H9 (cell line): Measurements from ENCODE around the gene ARMH3. TPM values are rescaled to one million over a fixed set of nuclear protein-coding genes. Genes with fewer than 3 reads are reported as not detected.

Experiments used
- DNase-seq: peaks from one replicate; pipeline ENCODE4 v3.0.0-alpha.2; 2017
- H2AFZ ChIP-seq: one replicate; pipeline ENCODE4 v1.6.1; 2013; ENCODE audit warnings: mild to moderate bottlenecking, low read length, control low read depth, moderate library complexity
- H2AK5ac ChIP-seq: 2 replicates; pipeline ENCODE4 v1.6.1; 2013; ENCODE audit warnings: low read length, control low read depth, mixed read lengths; ENCODE audit not compliant: insufficient read length
- H2BK120ac ChIP-seq: one replicate; pipeline ENCODE4 v1.6.1; 2013; ENCODE audit warnings: low read depth, mild to moderate bottlenecking, low read length, control low read depth, inconsistent platforms; ENCODE audit not compliant: poor library complexity, severe bottlenecking
- H2BK12ac ChIP-seq: 2 replicates; pipeline ENCODE4 v1.6.1; 2013; ENCODE audit warnings: low read length, control low read depth, mixed read lengths, low read depth; ENCODE audit not compliant: insufficient read length
- H2BK15ac ChIP-seq: 2 replicates; pipeline ENCODE4 v1.6.1; 2013; ENCODE audit warnings: low read depth, low read length, control low read depth
- H2BK20ac ChIP-seq: one replicate; pipeline ENCODE4 v1.6.1; 2013; ENCODE audit warnings: low read depth, mild to moderate bottlenecking, low read length, control low read depth, inconsistent platforms; ENCODE audit not compliant: poor library complexity, severe bottlenecking
- H2BK5ac ChIP-seq: 2 replicates; pipeline ENCODE4 v1.6.1; 2013; ENCODE audit warnings: low read length, control low read depth, mixed read lengths; ENCODE audit not compliant: insufficient read length
- H3K14ac ChIP-seq: 2 replicates; pipeline ENCODE4 v1.6.1; 2013; ENCODE audit warnings: low read length, control low read depth; ENCODE audit not compliant: insufficient read depth
- H3K18ac ChIP-seq: 2 replicates; pipeline ENCODE4 v1.6.1; 2013; ENCODE audit warnings: low read depth, mild to moderate bottlenecking, mixed read lengths, low read length, control low read depth; ENCODE audit not compliant: insufficient read length
- H3K23ac ChIP-seq: 2 replicates; pipeline ENCODE4 v1.6.1; 2013; ENCODE audit warnings: low read length, control low read depth, mixed read lengths, low read depth; ENCODE audit not compliant: insufficient read length
- H3K23me2 ChIP-seq: 2 replicates; pipeline ENCODE4 v1.6.1; 2013; ENCODE audit warnings: low read depth, mild to moderate bottlenecking, mixed read lengths, low read length, control low read depth; ENCODE audit not compliant: insufficient read length, poor library complexity, severe bottlenecking
- H3K27ac ChIP-seq: 2 replicates; pipeline ENCODE4 v1.5.1; 2013; ENCODE audit warnings: low read length, control low read depth, mixed read lengths, low read depth; ENCODE audit not compliant: insufficient read length
- H3K27me3 ChIP-seq: 2 replicates; pipeline ENCODE4 v1.6.1; 2013; ENCODE audit warnings: low read length, control low read depth, inconsistent platforms; ENCODE audit not compliant: insufficient read depth
- H3K4ac ChIP-seq: 2 replicates; pipeline ENCODE4 v1.6.1; 2013; ENCODE audit warnings: low read depth, mild to moderate bottlenecking, control low read depth, inconsistent platforms, low read length, moderate library complexity
- H3K4me1 ChIP-seq: 2 replicates; pipeline ENCODE4 v1.6.1; 2013; ENCODE audit warnings: low read length, control low read depth, inconsistent platforms; ENCODE audit not compliant: insufficient read depth
- H3K4me2 ChIP-seq: 2 replicates; pipeline ENCODE4 v1.6.1; 2013; ENCODE audit warnings: low read length, control low read depth, mixed read lengths; ENCODE audit not compliant: insufficient read length, insufficient read depth
- H3K56ac ChIP-seq: 2 replicates; pipeline ENCODE4 v1.6.1; 2013; ENCODE audit warnings: low read depth, mild to moderate bottlenecking, mixed read lengths, low read length, control low read depth; ENCODE audit not compliant: insufficient read length
- H3K79me1 ChIP-seq: 2 replicates; pipeline ENCODE4 v1.6.1; 2013; ENCODE audit warnings: low read depth, mild to moderate bottlenecking, moderate library complexity, low read length, control low read depth, inconsistent platforms; ENCODE audit not compliant: insufficient read depth, poor library complexity, severe bottlenecking
- H3K79me2 ChIP-seq: 2 replicates; pipeline ENCODE4 v1.6.1; 2013; ENCODE audit warnings: low read length, control low read depth, inconsistent platforms; ENCODE audit not compliant: insufficient read depth
- H3K9ac ChIP-seq: 2 replicates; pipeline ENCODE4 v1.6.1; 2013; ENCODE audit warnings: low read length, control low read depth, mixed read lengths; ENCODE audit not compliant: insufficient read length; ENCODE audit errors: extremely low read depth
- H3K9me3 ChIP-seq: one replicate; pipeline ENCODE4 v1.6.1; 2013; ENCODE audit warnings: low read depth, low read length, inconsistent platforms; ENCODE audit not compliant: control insufficient read depth
- H3T11ph ChIP-seq: one replicate; pipeline ENCODE4 v1.6.1; 2013; ENCODE audit warnings: mild to moderate bottlenecking, low read length, control low read depth, inconsistent platforms
- H4K20me1 ChIP-seq: one replicate; pipeline ENCODE4 v1.6.1; 2013; ENCODE audit not compliant: control insufficient read depth, insufficient read length, insufficient read depth
- H4K5ac ChIP-seq: 2 replicates; pipeline ENCODE4 v1.6.1; 2013; ENCODE audit warnings: low read depth, mild to moderate bottlenecking, mixed read lengths, low read length, control low read depth; ENCODE audit not compliant: insufficient read length
- H4K8ac ChIP-seq: replicated peaks from 2 replicates; pipeline ENCODE4 v1.6.1; 2013; ENCODE audit warnings: low read length, control low read depth, mixed read lengths, low read depth; ENCODE audit not compliant: insufficient read length
- H4K91ac ChIP-seq: 2 replicates; pipeline ENCODE4 v1.6.1; 2013; ENCODE audit warnings: low read depth, mild to moderate bottlenecking, moderate library complexity, mixed read lengths, low read length, control low read depth; ENCODE audit not compliant: insufficient read length
- H3K27ac Mint-ChIP-seq, 3 experiments: 2 replicates in 2 of 3; 3 replicates in 1 of 3; pipeline ENCODE4 v1.8.0; 2020 to 2021; ENCODE audit warnings: mixed read lengths in 3 of 3, mild to moderate bottlenecking in 1 of 3, moderate library complexity in 1 of 3
- H3K27me3 Mint-ChIP-seq: 2 replicates; pipeline ENCODE4 v1.8.0; 2021; ENCODE audit warnings: low read depth, mild to moderate bottlenecking, moderate library complexity, mixed read lengths
- H3K36me3 Mint-ChIP-seq, 3 experiments: 2 replicates in 2 of 3; 3 replicates in 1 of 3; pipeline ENCODE4 v1.8.0; 2020 to 2021; ENCODE audit warnings: low read depth in 3 of 3, mixed read lengths in 3 of 3; ENCODE audit not compliant: insufficient read depth in 1 of 3
- H3K4me1 Mint-ChIP-seq, 2 experiments: 2 replicates each; pipeline ENCODE4 v1.8.0; 2020; ENCODE audit warnings: mixed read lengths in 2 of 2
- H3K4me3 Mint-ChIP-seq, 2 experiments: 2 replicates in 1 of 2; 3 replicates in 1 of 2; pipeline ENCODE4 v1.8.0; 2020 to 2021; ENCODE audit warnings: mild to moderate bottlenecking in 2 of 2, mixed read lengths in 2 of 2, moderate library complexity in 1 of 2
- H3K9me3 Mint-ChIP-seq, 2 experiments: 2 replicates in 1 of 2; 3 replicates in 1 of 2; pipeline ENCODE4 v1.8.0; 2020; ENCODE audit warnings: mild to moderate bottlenecking in 2 of 2, mixed read lengths in 2 of 2, moderate library complexity in 1 of 2
- WGBS: extraction: QIAGEN DNeasy Blood & Tissue Kit; methylation state at CpG from one replicate; pipeline ENCODE4 v1.1.7; 2013; ENCODE audit warnings: missing lambda C conversion rate, low lambda C conversion rate, mixed read lengths; ENCODE audit not compliant: insufficient read length; ENCODE audit errors: extremely low coverage; 5-methylcytosine and 5-hydroxymethylcytosine counted together
- total RNA-seq: library from RNA; stranded (reverse); gene quantifications from 2 replicates; pipeline ENCODE4 v1.2.1, GENCODE V29; 2021
- TF ChIP-seq, protein P1 (sequence below): fragments of 200-600 bp; sonication (generic); conservative IDR thresholded peaks from 3 replicates; pipeline ENCODE4 v1.8.0; 2021; ENCODE audit warnings: antibody characterized with exemption, mild to moderate bottlenecking

Gene ARMH3
- total RNA-seq, 1 experiment from 2014 or later: 20.4 TPM

DNA sequence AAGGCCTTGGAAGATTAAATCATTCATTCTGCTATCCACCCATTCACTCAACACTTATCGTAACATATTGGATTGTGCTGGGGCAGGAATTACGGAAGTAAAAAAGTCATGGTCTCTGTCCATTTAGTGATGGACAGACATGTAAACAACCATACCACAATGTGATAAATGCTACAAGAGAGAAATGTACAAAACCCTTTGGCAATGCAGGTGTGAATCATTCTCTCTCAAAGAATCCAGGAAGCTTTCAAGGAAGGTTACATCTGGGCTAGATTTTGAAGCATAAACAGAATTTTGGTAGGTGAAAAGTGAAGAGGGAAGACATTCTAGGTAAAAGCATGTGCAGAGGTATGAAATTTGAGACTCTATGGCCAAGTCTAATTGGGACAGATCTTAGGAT, 150.7 kb downstream of the ARMH3 start:
- Histone ChIP-seq H3K79me2 (no peaks in the 10 kb centered on the region), H3K27ac (no peak overlapping the region), H2BK120ac (no peak overlapping the region), H2AK5ac (no peak overlapping the region), H3K23ac (no peak overlapping the region), H2BK5ac (no peak overlapping the region), H3K27me3 (no peaks in the 10 kb centered on the region), H2BK15ac (no peak overlapping the region), H4K5ac (no peak overlapping the region), H2AFZ (no peak overlapping the region), H4K91ac (no peak overlapping the region), H3K56ac (no peak overlapping the region), H4K8ac (no peak overlapping the region), H3K4me2 (no peak overlapping the region), H3T11ph (no peak overlapping the region), H3K4ac (no peak overlapping the region), H3K9me3 (no peaks in the 10 kb centered on the region), H4K20me1 (no peaks in the 10 kb centered on the region), H3K14ac (no peak overlapping the region), H3K9ac (no peak overlapping the region), H3K23me2 (no peaks in the 10 kb centered on the region), H2BK12ac (no peak overlapping the region), H3K18ac (no peak overlapping the region), H2BK20ac (no peak overlapping the region), H3K79me1 (no peaks in the 10 kb centered on the region), H3K4me1 (peaks cover 5% of the 10 kb centered on the region)
- Mint-ChIP-seq H3K4me3 (no peak overlapping the region), H3K27me3 (no peaks in the 10 kb centered on the region), H3K36me3 (no peaks in the 10 kb centered on the region), H3K27ac (no peak overlapping the region), H3K9me3 (no peaks in the 10 kb centered on the region), H3K4me1 (peaks cover 37 to 44% of the 10 kb centered on the region in 2 experiments)
- TF ChIP-seq, protein P1, sequence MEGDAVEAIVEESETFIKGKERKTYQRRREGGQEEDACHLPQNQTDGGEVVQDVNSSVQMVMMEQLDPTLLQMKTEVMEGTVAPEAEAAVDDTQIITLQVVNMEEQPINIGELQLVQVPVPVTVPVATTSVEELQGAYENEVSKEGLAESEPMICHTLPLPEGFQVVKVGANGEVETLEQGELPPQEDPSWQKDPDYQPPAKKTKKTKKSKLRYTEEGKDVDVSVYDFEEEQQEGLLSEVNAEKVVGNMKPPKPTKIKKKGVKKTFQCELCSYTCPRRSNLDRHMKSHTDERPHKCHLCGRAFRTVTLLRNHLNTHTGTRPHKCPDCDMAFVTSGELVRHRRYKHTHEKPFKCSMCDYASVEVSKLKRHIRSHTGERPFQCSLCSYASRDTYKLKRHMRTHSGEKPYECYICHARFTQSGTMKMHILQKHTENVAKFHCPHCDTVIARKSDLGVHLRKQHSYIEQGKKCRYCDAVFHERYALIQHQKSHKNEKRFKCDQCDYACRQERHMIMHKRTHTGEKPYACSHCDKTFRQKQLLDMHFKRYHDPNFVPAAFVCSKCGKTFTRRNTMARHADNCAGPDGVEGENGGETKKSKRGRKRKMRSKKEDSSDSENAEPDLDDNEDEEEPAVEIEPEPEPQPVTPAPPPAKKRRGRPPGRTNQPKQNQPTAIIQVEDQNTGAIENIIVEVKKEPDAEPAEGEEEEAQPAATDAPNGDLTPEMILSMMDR: no peak
- no CpG with 5 or more reads among the region's 2 CpGs for WGBS
- no peak for DNase-seq
